ENCODE measurements around the gene SS18. TPM values are rescaled to one million over a fixed set of nuclear protein-coding genes. Genes with fewer than 3 reads are reported as not detected.

Gene SS18
- total RNA-seq, 1 experiment from 2014 or later: 84.6 TPM

- Histone ChIP-seq H3K9me3 (ENCODE audit: low read depth, low read length, poor library complexity, severe bottlenecking) (no peaks in the 10 kb centered on the region), H3K36me3 (ENCODE audit: insufficient read depth, low read length, poor library complexity, severe bottlenecking) (peaks cover 45% of the 10 kb centered on the region), H3K4me3 (ENCODE audit: low read depth, low read length, poor library complexity, severe bottlenecking) (no peak overlapping the region), H3K27me3 (replicated peaks; ENCODE audit: insufficient read depth, low read depth, low read length, poor library complexity) (no peaks in the 10 kb centered on the region), H3K27ac (ENCODE audit: low read depth, low read length, poor library complexity, severe bottlenecking) (no peak overlapping the region), H3K4me1 (ENCODE audit: insufficient read depth, low read length, poor library complexity, severe bottlenecking) (no peaks in the 10 kb centered on the region)
- no TSS peak for BruUV-seq (replicated peaks)
- TF ChIP-seq, protein P1, sequence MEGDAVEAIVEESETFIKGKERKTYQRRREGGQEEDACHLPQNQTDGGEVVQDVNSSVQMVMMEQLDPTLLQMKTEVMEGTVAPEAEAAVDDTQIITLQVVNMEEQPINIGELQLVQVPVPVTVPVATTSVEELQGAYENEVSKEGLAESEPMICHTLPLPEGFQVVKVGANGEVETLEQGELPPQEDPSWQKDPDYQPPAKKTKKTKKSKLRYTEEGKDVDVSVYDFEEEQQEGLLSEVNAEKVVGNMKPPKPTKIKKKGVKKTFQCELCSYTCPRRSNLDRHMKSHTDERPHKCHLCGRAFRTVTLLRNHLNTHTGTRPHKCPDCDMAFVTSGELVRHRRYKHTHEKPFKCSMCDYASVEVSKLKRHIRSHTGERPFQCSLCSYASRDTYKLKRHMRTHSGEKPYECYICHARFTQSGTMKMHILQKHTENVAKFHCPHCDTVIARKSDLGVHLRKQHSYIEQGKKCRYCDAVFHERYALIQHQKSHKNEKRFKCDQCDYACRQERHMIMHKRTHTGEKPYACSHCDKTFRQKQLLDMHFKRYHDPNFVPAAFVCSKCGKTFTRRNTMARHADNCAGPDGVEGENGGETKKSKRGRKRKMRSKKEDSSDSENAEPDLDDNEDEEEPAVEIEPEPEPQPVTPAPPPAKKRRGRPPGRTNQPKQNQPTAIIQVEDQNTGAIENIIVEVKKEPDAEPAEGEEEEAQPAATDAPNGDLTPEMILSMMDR (conservative IDR thresholded peaks at IDR 0.05; ENCODE audit: low read depth, low read length): no peak
- TF ChIP-seq EZH2 (IDR thresholded peaks at IDR 0.05; ENCODE audit: borderline replicate concordance, low read depth, low read length, poor library complexity, severe bottlenecking): no peak
- no peak for DNase-seq (ENCODE audit: low spot score)
- intact Hi-C loops (cut with micrococcal nuclease; ENCODE audit: unreplicated experiment): no loop called here
- ChIA-PET POLR2A (ENCODE audit: low non-redundant PET) (no interaction called here), CTCF (no interaction called here)
These were observed 34.1 kb downstream of the SS18 start for GRCh38 chr18:26056291-26056690.

DNA sequence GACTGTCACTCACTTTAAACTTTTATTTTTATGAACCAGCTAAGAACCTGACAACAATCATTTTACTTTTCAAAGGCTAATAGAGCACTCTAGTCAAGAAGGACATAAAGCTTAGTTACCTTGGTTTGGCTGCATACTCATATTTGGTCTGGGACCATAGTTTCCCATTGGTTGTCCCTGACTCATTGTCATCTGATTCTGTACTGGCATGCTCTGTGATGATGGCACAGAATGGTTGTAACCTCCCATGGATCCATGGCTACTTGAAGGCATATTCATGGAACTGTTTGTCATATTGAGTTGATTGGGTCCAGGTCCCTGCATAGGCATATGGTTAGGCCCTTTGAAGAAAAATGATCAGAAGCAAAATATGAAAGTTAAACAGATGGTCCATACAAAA lies 37.9 kb downstream of the SS18 start:
- Histone ChIP-seq H3K4me3 (ENCODE audit: low read depth, low read length, poor library complexity, severe bottlenecking) (no peak overlapping the region), H3K4me1 (ENCODE audit: insufficient read depth, low read length, poor library complexity, severe bottlenecking) (no peaks in the 10 kb centered on the region), H3K27ac (ENCODE audit: low read depth, low read length, poor library complexity, severe bottlenecking) (no peak overlapping the region), H3K36me3 (ENCODE audit: insufficient read depth, low read length, poor library complexity, severe bottlenecking) (peaks cover 39% of the 10 kb centered on the region), H3K9me3 (ENCODE audit: low read depth, low read length, poor library complexity, severe bottlenecking) (no peaks in the 10 kb centered on the region), H3K27me3 (replicated peaks; ENCODE audit: insufficient read depth, low read depth, low read length, poor library complexity) (no peaks in the 10 kb centered on the region)
- TF ChIP-seq, protein P1 (conservative IDR thresholded peaks at IDR 0.05; ENCODE audit: low read depth, low read length): no peak
- TF ChIP-seq EZH2 (IDR thresholded peaks at IDR 0.05; ENCODE audit: borderline replicate concordance, low read depth, low read length, poor library complexity, severe bottlenecking): no peak
- POLR2A ChIA-PET (ENCODE audit: low non-redundant PET): no interaction called here
- BruUV-seq (replicated peaks): no TSS peak
- CTCF ChIA-PET: no interaction called here
- intact Hi-C loops (cut with micrococcal nuclease; ENCODE audit: unreplicated experiment): no loop called here
- DNase-seq (ENCODE audit: low spot score): no peak

DNA sequence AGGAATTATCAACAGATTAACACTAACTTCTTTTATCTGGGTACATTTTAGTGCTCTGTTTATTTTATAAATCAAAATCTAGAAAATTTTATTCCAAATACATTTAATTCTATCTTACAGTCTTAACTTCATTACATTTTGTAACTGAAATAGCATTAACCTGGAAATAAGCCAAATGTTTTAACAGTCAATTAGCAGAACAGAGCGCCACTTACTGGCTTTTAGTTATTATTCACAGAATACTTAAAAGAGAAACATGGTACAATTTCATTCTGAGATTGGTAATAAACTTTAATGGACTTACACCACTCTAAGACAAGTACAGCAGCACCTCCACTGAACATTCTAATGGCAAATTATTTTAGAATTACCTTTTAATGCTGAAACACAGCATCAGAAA lies 38.6 kb downstream of the SS18 start:
- no TSS peak for BruUV-seq (replicated peaks)
- ChIA-PET CTCF (no interaction called here), POLR2A (ENCODE audit: low non-redundant PET) (no interaction called here)
- intact Hi-C loops (cut with micrococcal nuclease; ENCODE audit: unreplicated experiment): no loop called here
- Histone ChIP-seq H3K27ac (ENCODE audit: low read depth, low read length, poor library complexity, severe bottlenecking) (no peak overlapping the region), H3K9me3 (ENCODE audit: low read depth, low read length, poor library complexity, severe bottlenecking) (no peaks in the 10 kb centered on the region), H3K27me3 (replicated peaks; ENCODE audit: insufficient read depth, low read depth, low read length, poor library complexity) (no peaks in the 10 kb centered on the region), H3K4me3 (ENCODE audit: low read depth, low read length, poor library complexity, severe bottlenecking) (no peak overlapping the region), H3K36me3 (ENCODE audit: insufficient read depth, low read length, poor library complexity, severe bottlenecking) (peaks cover 32% of the 10 kb centered on the region), H3K4me1 (ENCODE audit: insufficient read depth, low read length, poor library complexity, severe bottlenecking) (no peaks in the 10 kb centered on the region)
- no peak for DNase-seq (ENCODE audit: low spot score)
- TF ChIP-seq, protein P1 (conservative IDR thresholded peaks at IDR 0.05; ENCODE audit: low read depth, low read length): peak; percentile 20; the same call in 1 of the 2 replicates
- TF ChIP-seq EZH2 (IDR thresholded peaks at IDR 0.05; ENCODE audit: borderline replicate concordance, low read depth, low read length, poor library complexity, severe bottlenecking): no peak

All from A673 (cell line).